Measurements from ENCODE around the gene SMC4.
"Not testable (repeated sequence)": the region's sequence is repeated elsewhere in the genome, so short reads cannot be mapped to it uniquely, and the experiment has no call there.

SMC4 gene

DNA sequence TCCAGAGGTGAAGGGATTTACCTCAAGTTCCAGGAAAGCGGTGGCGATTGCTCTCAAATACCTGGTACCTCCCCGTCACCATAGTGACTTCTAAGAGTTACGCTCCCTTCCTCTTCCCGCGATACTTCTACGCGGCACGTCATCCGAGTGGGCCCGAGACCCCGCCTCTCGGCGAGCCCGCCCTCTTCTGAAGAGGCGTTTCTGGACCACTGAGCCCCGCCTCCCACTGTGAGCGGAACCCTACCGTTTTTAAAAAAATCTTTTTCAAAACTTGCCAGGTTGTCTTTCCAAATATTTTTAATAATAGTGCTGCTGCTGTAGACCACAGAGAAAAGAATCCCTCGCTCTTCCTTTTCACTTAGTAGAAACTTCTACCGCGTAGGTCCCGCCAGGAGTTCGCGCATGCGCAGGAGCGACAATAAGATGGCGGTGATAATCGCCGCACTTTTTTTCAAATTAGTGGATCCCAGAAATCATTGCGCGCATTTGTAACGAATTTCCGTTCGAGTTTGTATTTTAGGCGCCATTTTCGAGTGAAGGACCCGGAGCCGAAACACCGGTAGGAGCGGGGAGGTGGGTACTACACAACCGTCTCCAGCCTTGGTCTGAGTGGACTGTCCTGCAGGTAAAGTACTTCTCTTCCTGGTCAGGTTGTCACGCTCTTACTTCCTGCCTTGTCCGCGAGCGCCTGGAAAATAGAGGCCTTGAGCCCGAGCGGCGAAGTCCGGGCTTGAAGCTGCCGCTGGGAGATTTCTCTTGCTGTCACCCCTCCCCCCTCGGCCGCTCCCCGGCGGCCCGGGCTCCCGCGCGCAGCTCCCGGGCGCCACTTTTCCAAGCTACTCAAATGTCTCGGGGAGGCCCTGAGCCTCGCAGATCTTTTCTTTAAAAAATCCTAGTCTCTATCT, at the start of gene SMC4, which contains the start of gene IFT80:
SMC4 (plus strand) TSS at position 526 of the 905 bp plus-strand sequence. CDS start 1,177 bp downstream, outside the sequence.
IFT80 (minus strand) TSS at position 101 of the 905 bp plus-strand sequence. CDS start 14,625 bp downstream, outside the sequence.
- Histone ChIP-seq H3K4me2 (ENCODE audit: insufficient read depth, low read length) (peak within 1 kb of the TSS; percentile 76), H3K9ac (ENCODE audit: low read depth, low read length) (peak within 1 kb of the TSS; percentile 97), H3K9me3 (ENCODE audit: insufficient read depth, low read length, severe bottlenecking) (no peaks in the 10 kb centered on the region), H3K4me3 (ENCODE audit: low read depth in 1 of 2, low read length in 2 of 2) (peak within 1 kb of the TSS; percentile 67 to 98), H2AFZ (ENCODE audit: low read depth, low read length) (peak within 1 kb of the TSS; percentile 89), H4K20me1 (ENCODE audit: insufficient read depth, low read length) (peaks cover 45% of the 10 kb centered on the region), H3K79me2 (ENCODE audit: insufficient read depth, low read length) (peaks cover 85% of the 10 kb centered on the region), H3K27ac (ENCODE audit: low read length) (peak within 1 kb of the TSS; percentile 100), H3K4me1 (ENCODE audit: insufficient read depth, low read length) (peaks cover 51% of the 10 kb centered on the region), H3K36me3 (ENCODE audit: insufficient read depth, low read length) (peaks cover 44% of the 10 kb centered on the region), H3K27me3 (ENCODE audit: insufficient read depth, low read length, poor library complexity) (no peaks in the 10 kb centered on the region)
- TF ChIP-seq, protein P1, sequence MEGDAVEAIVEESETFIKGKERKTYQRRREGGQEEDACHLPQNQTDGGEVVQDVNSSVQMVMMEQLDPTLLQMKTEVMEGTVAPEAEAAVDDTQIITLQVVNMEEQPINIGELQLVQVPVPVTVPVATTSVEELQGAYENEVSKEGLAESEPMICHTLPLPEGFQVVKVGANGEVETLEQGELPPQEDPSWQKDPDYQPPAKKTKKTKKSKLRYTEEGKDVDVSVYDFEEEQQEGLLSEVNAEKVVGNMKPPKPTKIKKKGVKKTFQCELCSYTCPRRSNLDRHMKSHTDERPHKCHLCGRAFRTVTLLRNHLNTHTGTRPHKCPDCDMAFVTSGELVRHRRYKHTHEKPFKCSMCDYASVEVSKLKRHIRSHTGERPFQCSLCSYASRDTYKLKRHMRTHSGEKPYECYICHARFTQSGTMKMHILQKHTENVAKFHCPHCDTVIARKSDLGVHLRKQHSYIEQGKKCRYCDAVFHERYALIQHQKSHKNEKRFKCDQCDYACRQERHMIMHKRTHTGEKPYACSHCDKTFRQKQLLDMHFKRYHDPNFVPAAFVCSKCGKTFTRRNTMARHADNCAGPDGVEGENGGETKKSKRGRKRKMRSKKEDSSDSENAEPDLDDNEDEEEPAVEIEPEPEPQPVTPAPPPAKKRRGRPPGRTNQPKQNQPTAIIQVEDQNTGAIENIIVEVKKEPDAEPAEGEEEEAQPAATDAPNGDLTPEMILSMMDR (IDR thresholded peaks at IDR 0.05; ENCODE audit: borderline replicate concordance, extremely low read depth, low read length, poor library complexity, severe bottlenecking) = no peak
- TF ChIP-seq EZH2 (IDR thresholded peaks at IDR 0.05; ENCODE audit: borderline replicate concordance, low read depth, low read length, severe bottlenecking) = no peak
- DNase-seq (peak; percentile 95), ATAC-seq (ENCODE audit: insufficient read depth, low read depth) (peak; percentile 88)

DNA sequence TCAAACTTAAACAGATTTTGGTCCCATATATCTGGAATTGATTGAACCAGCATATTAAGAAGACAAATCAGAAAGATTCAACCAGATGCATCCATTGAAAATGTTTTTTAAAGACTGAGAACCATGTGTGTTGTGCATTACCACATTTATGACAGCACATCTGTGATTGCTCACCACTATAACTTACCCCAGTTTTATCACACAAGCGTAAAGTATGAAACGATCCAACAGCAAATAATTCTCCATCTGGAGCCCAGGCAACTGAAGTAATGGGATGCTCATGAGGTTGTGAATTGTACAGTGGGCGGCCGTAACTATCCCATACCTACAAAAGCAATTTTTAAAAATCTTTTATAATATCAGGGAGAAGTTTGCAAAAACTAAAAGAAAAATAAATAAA, 43.6 kb upstream of the SMC4 start:
- peaks cover 11% of the 10 kb centered on the region; the same call in 1 of the 2 replicates for H3K36me3 ChIP-seq (ENCODE audit: insufficient read depth, low read length)
- H3K4me3 ChIP-seq (ENCODE audit: low read depth in 1 of 2, low read length in 2 of 2) = no peak overlapping the region
- DNase-seq (no peak), ATAC-seq (ENCODE audit: insufficient read depth, low read depth) (no peak)
- H4K20me1 ChIP-seq (ENCODE audit: insufficient read depth, low read length) = no peaks in the 10 kb centered on the region
- no peak overlapping the region for H3K9ac ChIP-seq (ENCODE audit: low read depth, low read length)
- H3K4me1 ChIP-seq (ENCODE audit: insufficient read depth, low read length) = no peaks in the 10 kb centered on the region
- no peak for TF ChIP-seq EZH2 (IDR thresholded peaks at IDR 0.05; ENCODE audit: borderline replicate concordance, low read depth, low read length, severe bottlenecking)
- TF ChIP-seq, protein P1 (IDR thresholded peaks at IDR 0.05; ENCODE audit: borderline replicate concordance, extremely low read depth, low read length, poor library complexity, severe bottlenecking) = no peak
- H3K9me3 ChIP-seq (ENCODE audit: insufficient read depth, low read length, severe bottlenecking) = no peaks in the 10 kb centered on the region
- H3K27me3 ChIP-seq (ENCODE audit: insufficient read depth, low read length, poor library complexity) = no peaks in the 10 kb centered on the region
- no peak overlapping the region for H3K4me2 ChIP-seq (ENCODE audit: insufficient read depth, low read length)
- no peak overlapping the region for H3K27ac ChIP-seq (ENCODE audit: low read length)
- H3K79me2 ChIP-seq (ENCODE audit: insufficient read depth, low read length) = no peaks in the 10 kb centered on the region
- no peak overlapping the region for H2AFZ ChIP-seq (ENCODE audit: low read depth, low read length)

DNA sequence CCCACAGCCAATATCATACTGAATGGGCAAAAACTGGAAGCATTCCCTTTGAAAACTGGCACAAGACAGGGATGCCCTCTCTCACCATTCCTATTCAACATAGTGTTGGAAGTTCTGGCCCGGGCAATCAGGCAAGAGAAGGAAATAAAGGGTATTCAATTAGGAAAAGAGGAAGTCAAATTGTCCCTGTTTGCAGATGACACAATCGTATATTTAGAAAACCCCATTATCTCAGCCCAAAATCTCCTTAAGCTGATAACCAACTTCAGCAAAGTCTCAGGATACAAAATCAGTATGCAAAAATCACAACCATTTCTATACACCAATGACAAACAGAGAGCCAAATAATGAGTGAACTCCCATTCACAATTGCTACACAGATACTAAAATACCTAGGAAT, 36.6 kb upstream of the SMC4 start:
- DNase-seq; H4K20me1 ChIP-seq (ENCODE audit: insufficient read depth, low read length); H3K4me2 ChIP-seq (ENCODE audit: insufficient read depth, low read length); H3K27ac ChIP-seq (ENCODE audit: low read length); H3K9ac ChIP-seq (ENCODE audit: low read depth, low read length); ATAC-seq (ENCODE audit: insufficient read depth, low read depth); H3K9me3 ChIP-seq (ENCODE audit: insufficient read depth, low read length, severe bottlenecking); H3K79me2 ChIP-seq (ENCODE audit: insufficient read depth, low read length); H3K4me3 ChIP-seq (ENCODE audit: low read depth in 1 of 2, low read length in 2 of 2); H3K4me1 ChIP-seq (ENCODE audit: insufficient read depth, low read length); H2AFZ ChIP-seq (ENCODE audit: low read depth, low read length); H3K27me3 ChIP-seq (ENCODE audit: insufficient read depth, low read length, poor library complexity): not testable (repeated sequence)
- H3K36me3 ChIP-seq (ENCODE audit: insufficient read depth, low read length) = peaks cover 14% of the 10 kb centered on the region; the same call in 1 of the 2 replicates

DNA sequence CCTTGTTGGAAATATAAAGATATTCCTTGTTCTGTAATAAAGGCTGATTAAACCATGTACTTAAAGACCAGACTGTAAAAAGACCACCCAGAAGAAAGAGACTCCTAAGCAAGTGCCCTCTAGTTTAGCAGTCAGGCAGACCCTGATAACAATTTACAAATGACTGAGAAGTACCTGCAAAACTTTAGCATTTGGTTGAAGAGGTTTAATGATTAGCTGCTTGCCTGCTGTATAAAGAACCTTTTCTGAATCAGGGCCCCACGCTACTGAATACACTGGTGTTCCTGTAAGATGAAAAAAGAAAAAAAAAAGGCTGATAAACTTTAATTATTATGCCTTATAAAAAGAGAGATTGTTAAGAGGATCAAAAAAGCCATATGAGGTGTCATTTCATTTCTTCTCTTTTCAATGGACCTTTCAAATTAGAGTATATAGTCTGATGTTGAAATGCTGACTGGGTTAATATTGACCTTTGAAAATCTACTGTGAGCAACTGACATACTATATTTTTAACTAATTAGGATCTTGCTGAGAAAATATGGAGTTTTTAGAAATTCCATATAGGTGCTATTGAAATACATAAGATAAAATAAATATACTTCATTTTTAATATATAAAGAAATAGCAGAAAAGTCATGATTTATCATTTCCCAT, 33.5 kb upstream of the SMC4 start:
- peaks cover 5% of the 10 kb centered on the region; the same call in 1 of the 2 replicates for H4K20me1 ChIP-seq (ENCODE audit: insufficient read depth, low read length)
- no peaks in the 10 kb centered on the region for H3K79me2 ChIP-seq (ENCODE audit: insufficient read depth, low read length)
- no peak for DNase-seq
- no peak overlapping the region for H3K9ac ChIP-seq (ENCODE audit: low read depth, low read length)
- H3K4me3 ChIP-seq (ENCODE audit: low read depth in 1 of 2, low read length in 2 of 2) = no peak overlapping the region
- H3K9me3 ChIP-seq (ENCODE audit: insufficient read depth, low read length, severe bottlenecking) = no peaks in the 10 kb centered on the region
- H2AFZ ChIP-seq (ENCODE audit: low read depth, low read length) = no peak overlapping the region
- no peaks in the 10 kb centered on the region for H3K27me3 ChIP-seq (ENCODE audit: insufficient read depth, low read length, poor library complexity)
- ATAC-seq (ENCODE audit: insufficient read depth, low read depth) = no peak
- TF ChIP-seq, protein P1 (IDR thresholded peaks at IDR 0.05; ENCODE audit: borderline replicate concordance, extremely low read depth, low read length, poor library complexity, severe bottlenecking) = no peak
- no peak for TF ChIP-seq EZH2 (IDR thresholded peaks at IDR 0.05; ENCODE audit: borderline replicate concordance, low read depth, low read length, severe bottlenecking)
- peaks cover 38% of the 10 kb centered on the region for H3K4me1 ChIP-seq (ENCODE audit: insufficient read depth, low read length)
- peaks cover 14% of the 10 kb centered on the region; the same call in 1 of the 2 replicates for H3K36me3 ChIP-seq (ENCODE audit: insufficient read depth, low read length)
- H3K27ac ChIP-seq (ENCODE audit: low read length) = no peak overlapping the region
- H3K4me2 ChIP-seq (ENCODE audit: insufficient read depth, low read length) = no peak overlapping the region

Data from DND-41 (cell line).